Activated B cell treated with CpG ODN at 0.5 μM for 24 hours (primary cell): ENCODE measurements around the gene TDRD12. TPM values are rescaled to one million over a fixed set of nuclear protein-coding genes. Genes with fewer than 3 reads are reported as not detected.

Source experiments
- ATAC-seq: fragments of 200-7000 bp; cut with Tn5 transposase; one replicate; pipeline ENCODE4 v1.10.0; 2021; ENCODE audit warnings: low read depth, mild to moderate bottlenecking, moderate library complexity
- CTCF ChIA-PET: fragments of 350-600 bp; sonication (Branson Sonifier 250); formaldehyde crosslinking; loops from one replicate; lab custom pipeline; 2021; ENCODE audit warnings: antibody characterized with exemption; lab: Charles Lee
- POLR2A ChIA-PET: fragments of 350-600 bp; sonication (Branson Sonifier 250); formaldehyde crosslinking; loops from one replicate; lab custom pipeline; 2021; ENCODE audit warnings: antibody characterized with exemption; lab: Charles Lee
- DNase-seq: peaks from one replicate; pipeline ENCODE4 v3.0.0; 2022
- H3K27ac Mint-ChIP-seq: one replicate; pipeline ENCODE4 v1.8.0; 2020; ENCODE audit warnings: mixed read lengths
- H3K27me3 Mint-ChIP-seq: one replicate; pipeline ENCODE4 v1.8.0; 2021; ENCODE audit warnings: mixed read lengths
- H3K36me3 Mint-ChIP-seq: one replicate; pipeline ENCODE4 v1.8.0; 2021; ENCODE audit warnings: low read depth, mixed read lengths
- H3K4me1 Mint-ChIP-seq: one replicate; pipeline ENCODE4 v1.8.0; 2021; ENCODE audit warnings: mixed read lengths
- H3K4me3 Mint-ChIP-seq: one replicate; pipeline ENCODE4 v1.8.0; 2020; ENCODE audit warnings: mild to moderate bottlenecking, mixed read lengths
- H3K9me3 Mint-ChIP-seq: one replicate; pipeline ENCODE4 v1.8.0; 2020; ENCODE audit warnings: mixed read lengths
- CTCF ChIP-seq: fragments of 200-600 bp; IDR thresholded peaks from one replicate; pipeline ENCODE4 v1.8.0; 2022; ENCODE audit warnings: antibody characterized with exemption, mild to moderate bottlenecking
- intact Hi-C: fragments of 100-400 bp; cut with micrococcal nuclease; formaldehyde crosslinking; loops from one replicate; pipeline ENCODE4 v1.15.1; 2024
- total RNA-seq: library from RNA; stranded (reverse); gene quantifications from 2 replicates; pipeline ENCODE4 v1.2.3, GENCODE V29; 2022

The TDRD12 gene
- total RNA-seq, 1 donor from 2014 or later, result 1.2 TPM

- no peak for TF ChIP-seq CTCF
- ChIA-PET CTCF (no interaction called here), POLR2A (no interaction called here)
- H3K27me3 Mint-ChIP-seq, result no peaks in the 10 kb centered on the region
- H3K4me1 Mint-ChIP-seq, result no peaks in the 10 kb centered on the region
- ATAC-seq (no peak), DNase-seq (no peak)
- peaks cover 18% of the 10 kb centered on the region for H3K36me3 Mint-ChIP-seq
- no peaks in the 10 kb centered on the region for H3K9me3 Mint-ChIP-seq
- intact Hi-C loops, result no loop called here
- no peak overlapping the region for H3K4me3 Mint-ChIP-seq
- H3K27ac Mint-ChIP-seq, result no peak overlapping the region
These were observed 156.8 kb downstream of the TDRD12 start for GRCh38 chr19:32876236-32876918.

DNA sequence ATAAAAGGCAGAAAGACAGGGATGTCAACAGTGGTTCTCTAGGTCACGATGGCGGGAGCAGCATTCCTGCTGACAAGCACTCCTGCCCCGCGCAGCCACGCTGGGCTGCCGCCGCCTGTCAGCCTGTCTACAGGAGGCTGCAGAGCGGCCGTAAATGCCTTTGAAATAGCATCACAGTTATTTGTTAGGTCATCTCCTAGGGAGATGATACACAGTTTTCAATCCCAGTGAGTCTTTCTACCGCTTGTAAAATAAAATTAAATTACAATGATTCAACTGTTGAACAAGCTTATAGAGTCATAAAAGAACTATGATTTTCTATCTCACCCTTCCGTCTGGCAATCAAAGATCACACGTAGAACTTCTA lies 157.3 kb downstream of the TDRD12 start:
- Mint-ChIP-seq H3K9me3 (no peaks in the 10 kb centered on the region), H3K36me3 (peaks cover 22% of the 10 kb centered on the region), H3K4me3 (no peak overlapping the region), H3K4me1 (no peaks in the 10 kb centered on the region), H3K27me3 (no peaks in the 10 kb centered on the region), H3K27ac (no peak overlapping the region)
- TF ChIP-seq CTCF, result no peak
- intact Hi-C loops, result no loop called here
- ChIA-PET CTCF (no interaction called here), POLR2A (no interaction called here)
- DNase-seq (no peak), ATAC-seq (no peak)

Other genes starting within 250 kb of the TDRD12 start
- 58.2 and 64.9 TPM in 2 replicates for gene PDCD5, start 138.6 kb upstream of the TDRD12 start, total RNA-seq
- 33.1 and 44.7 TPM in 2 replicates for gene ANKRD27, start 44.6 kb upstream of the TDRD12 start, total RNA-seq
- not detected in 2 replicates for gene RGS9BP, start 43.9 kb upstream of the TDRD12 start, total RNA-seq
- 8.5 and 9.0 TPM in 2 replicates for gene NUDT19, start 27.9 kb upstream of the TDRD12 start, total RNA-seq
- gene SLC7A9, start 150.0 kb downstream of the TDRD12 start, total RNA-seq, result 0.33 TPM in 1 of 2 replicates, not detected in the other